ENCODE measurements around the gene RASIP1.

DNA sequence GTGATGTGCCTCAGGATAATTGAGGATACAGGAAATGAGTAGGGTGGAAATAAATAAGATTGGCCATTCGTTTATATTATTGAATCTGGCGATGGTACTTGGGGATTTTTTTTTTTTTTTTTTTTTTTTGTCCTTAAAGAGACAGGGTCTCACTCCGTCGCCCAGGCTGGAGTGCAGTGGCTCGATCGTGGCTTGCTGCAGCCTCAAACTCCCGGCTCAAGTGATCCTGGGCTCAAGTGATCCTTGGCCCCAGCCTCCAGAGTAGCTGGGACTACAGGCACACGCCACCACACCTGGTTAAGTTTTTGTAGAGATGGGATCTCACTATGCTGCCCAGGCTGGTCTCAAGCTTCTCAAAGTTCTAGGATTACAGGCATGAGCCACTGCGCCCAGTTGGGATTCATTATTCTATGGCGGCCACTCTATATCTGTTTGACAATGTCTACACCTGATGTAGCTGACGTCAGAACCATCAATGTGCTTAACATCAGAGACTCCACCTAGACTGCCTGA, 18.2 kb downstream of the RASIP1 start:
- no peak for TF ChIP-seq POLR2AphosphoS5 (IDR thresholded peaks at IDR 0.05; ENCODE audit: low read depth, low read length)
- no peak for TF ChIP-seq POLR2A (IDR thresholded peaks at IDR 0.05; ENCODE audit: low read depth, low read length)

Measured in GM12892 (cell line).